K562 (cell line): ENCODE measurements around the gene SIRT5. TPM values are rescaled to one million over a fixed set of nuclear protein-coding genes. Genes with fewer than 3 reads are reported as not detected.

Experiments used
- ATAC-seq: fragments of 200-7000 bp; cut with Tn5 transposase; 3 replicates; pipeline ENCODE4 v1.9.1; 2020; ENCODE audit warnings: moderate library complexity
- BruUV-seq: library from RNA; stranded (reverse); fragments of 400-500 nt; replicated peaks from 2 replicates; lab custom pipeline; 2021; lab: Mats Ljungman, UMichigan
- CTCF ChIA-PET: fragments of 300-600 bp; formaldehyde crosslinking; extraction: SDS; loops from one replicate; lab custom pipeline; 2021; ENCODE audit warnings: low intra/inter-chr PET ratio; lab: Yijun Ruan, JAX
- POLR2A ChIA-PET: fragments of 300-600, 350-650 bp; sonication (Branson Sonifier 250); formaldehyde crosslinking; extraction: SDS; loops from one replicate; lab custom pipeline; 2021; ENCODE audit warnings: antibody characterized with exemption, inconsistent platforms; lab: Yijun Ruan, JAX
- DNase-seq, 4 experiments: peaks; one replicate each; pipeline versions ENCODE4 v3.0.0 to v3.0.0-alpha.2; 2011 to 2018; ENCODE audit warnings: low spot score in 3 of 4, mixed read lengths in 3 of 4; ENCODE audit errors: extremely low read depth in 1 of 4
- FAIRE-seq: peaks from 2 replicates; lab custom pipeline; 2011; peaks lifted over from hg19 to GRCh38; lab: Jason Lieb, UNC
- H2AFZ ChIP-seq: 2 replicates; pipeline ENCODE4 v1.6.0; 2011; ENCODE audit warnings: low read depth, low read length, control low read depth, inconsistent platforms
- H3K27ac ChIP-seq: fragments of 200-600 bp; 3 replicates; pipeline ENCODE4 v1.8.0; 2011; ENCODE audit warnings: low read depth, mild to moderate bottlenecking, control low read depth, inconsistent platforms, low read length, moderate library complexity, mixed read lengths; ENCODE audit errors: extremely low read depth
- H3K27me3 ChIP-seq, 2 experiments: fragments of 300-600 bp in 1 of 2; 2 replicates in 1 of 2; 3 replicates in 1 of 2; pipeline versions ENCODE4 v1.6.0 to v1.8.0; 2011; ENCODE audit warnings: inconsistent platforms in 2 of 2, low read length in 2 of 2, mild to moderate bottlenecking in 1 of 2, mixed read lengths in 1 of 2, moderate library complexity in 1 of 2; ENCODE audit not compliant: control insufficient read depth in 2 of 2, insufficient read depth in 2 of 2
- H3K36me3 ChIP-seq: fragments of 300-600 bp; 3 replicates; pipeline ENCODE4 v1.8.0; 2011; ENCODE audit warnings: mild to moderate bottlenecking, low read length, inconsistent platforms; ENCODE audit not compliant: control insufficient read depth, insufficient read depth
- H3K4me1 ChIP-seq, 2 experiments: fragments of 200-600 bp in 1 of 2; replicated peaks in 1 of 2; 2 replicates in 1 of 2; 3 replicates in 1 of 2; pipeline versions ENCODE4 v1.5.1 to v1.8.0; 2011; ENCODE audit warnings: inconsistent platforms in 2 of 2, low read length in 2 of 2, mild to moderate bottlenecking in 1 of 2, mixed read lengths in 1 of 2, moderate library complexity in 1 of 2; ENCODE audit not compliant: control insufficient read depth in 2 of 2, insufficient read depth in 2 of 2
- H3K4me2 ChIP-seq: 2 replicates; pipeline ENCODE4 v1.6.1; 2011; ENCODE audit warnings: low read length, control low read depth, inconsistent platforms, mixed read lengths; ENCODE audit not compliant: insufficient read depth
- H3K4me3 ChIP-seq: fragments of 200-600 bp; sonication (generic), shearing (Covaris generic); 2 replicates; pipeline ENCODE4 v1.5.1; 2016; ENCODE audit warnings: control low read depth, inconsistent platforms
- H3K79me2 ChIP-seq: fragments of 200-600 bp; 3 replicates; pipeline ENCODE4 v1.8.0; 2011; ENCODE audit warnings: low read length, inconsistent platforms; ENCODE audit not compliant: control insufficient read depth, insufficient read depth
- H3K9ac ChIP-seq, 2 experiments: 2 replicates each; pipeline versions ENCODE4 v1.6.0 to v1.6.1; 2011; ENCODE audit warnings: low read depth in 2 of 2, low read length in 2 of 2, control low read depth in 1 of 2, inconsistent platforms in 1 of 2, mild to moderate bottlenecking in 1 of 2, mixed read lengths in 1 of 2; ENCODE audit not compliant: insufficient read depth in 1 of 2
- H3K9me1 ChIP-seq: one replicate; pipeline ENCODE4 v1.6.0; 2011; ENCODE audit warnings: inconsistent platforms, mild to moderate bottlenecking, low read length, moderate library complexity; ENCODE audit not compliant: control insufficient read depth, insufficient read depth
- H3K9me3 ChIP-seq: replicated peaks from 2 replicates; pipeline ENCODE4 v1.5.1; 2011; ENCODE audit warnings: low read depth, low read length, inconsistent platforms; ENCODE audit not compliant: control insufficient read depth, insufficient read depth
- H4K20me1 ChIP-seq: replicated peaks from 2 replicates; pipeline ENCODE4 v1.6.1; 2011; ENCODE audit warnings: low read length, inconsistent platforms, mixed read lengths; ENCODE audit not compliant: control insufficient read depth, insufficient read depth
- BMI1 ChIP-seq: fragments of 150-350 bp; IDR thresholded peaks from 2 replicates; pipeline ENCODE4 v1.6.1; 2014; ENCODE audit warnings: low read length
- EP300 ChIP-seq: IDR thresholded peaks from 2 replicates; pipeline ENCODE4 v1.6.1; 2012; ENCODE audit warnings: low read length, improper control_type of control experiment
- MAZ ChIP-seq, 2 experiments: fragments of 450-650 bp in 1 of 2; sonication (generic) in 1 of 2; formaldehyde crosslinking; IDR thresholded peaks in 1 of 2; conservative IDR thresholded peaks in 1 of 2; 2 replicates each; pipeline versions ENCODE4 v1.4.0 to v1.5.0; 2020; ENCODE audit warnings: mild to moderate bottlenecking in 1 of 2, missing genetic modification reagents in 1 of 2
- PHF8 ChIP-seq: fragments of 200-600 bp; sonication (generic); IDR thresholded peaks from 2 replicates; pipeline ENCODE4 v1.6.1; 2012; ENCODE audit warnings: mixed run types, mild to moderate bottlenecking, inconsistent platforms, low read length, moderate library complexity, borderline replicate concordance
- POLR2A ChIP-seq: fragments of 450-650 bp; conservative IDR thresholded peaks from 2 replicates; pipeline ENCODE4 v1.6.1; 2016
- POLR2AphosphoS2 ChIP-seq: IDR thresholded peaks from 2 replicates; pipeline ENCODE4 v1.6.1; 2012; ENCODE audit warnings: low read length, improper control_type of control experiment
- POLR2B ChIP-seq: fragments of 450-650 bp; IDR thresholded peaks from 2 replicates; pipeline ENCODE4 v1.6.1; 2018; ENCODE audit warnings: low read depth; ENCODE audit not compliant: partially characterized antibody
- RBM22 ChIP-seq: fragments of 200-400 bp; formaldehyde crosslinking; IDR thresholded peaks from 2 replicates; pipeline ENCODE4 v1.6.1; 2018; ENCODE audit warnings: low read length, low read depth; ENCODE audit not compliant: poor library complexity, severe bottlenecking
- SMARCA5 ChIP-seq: fragments of 450-650 bp; IDR thresholded peaks from 2 replicates; pipeline ENCODE4 v1.6.1; 2016
- SMARCE1 ChIP-seq: fragments of 450-650 bp; IDR thresholded peaks from 2 replicates; pipeline ENCODE4 v1.7.1; 2016; ENCODE audit warnings: mild to moderate bottlenecking
- SRSF3 ChIP-seq: fragments of 200-400 bp; formaldehyde crosslinking; IDR thresholded peaks from 2 replicates; pipeline ENCODE4 v1.6.1; 2016; ENCODE audit warnings: mild to moderate bottlenecking, low read length, moderate library complexity; ENCODE audit not compliant: insufficient read depth
- SUPT5H ChIP-seq: fragments of 450-650 bp; IDR thresholded peaks from 2 replicates; pipeline ENCODE4 v1.6.1; 2016
- ZFPM2 ChIP-seq: fragments of 250-450 bp; sonication (Bioruptor Pico); IDR thresholded peaks from 2 replicates; pipeline ENCODE4 v1.5.1; 2022; ENCODE audit warnings: mild to moderate bottlenecking
- ZKSCAN3 ChIP-seq: fragments of 250-450 bp; sonication (Bioruptor Pico); IDR thresholded peaks from 2 replicates; pipeline ENCODE4 v1.4.0; 2020
- ZNF347 ChIP-seq: fragments of 450-650 bp; formaldehyde crosslinking; IDR thresholded peaks from 2 replicates; pipeline ENCODE4 v1.4.0; 2020; ENCODE audit warnings: low read depth, mild to moderate bottlenecking, moderate library complexity
- WGBS: fragments of 100-300 bp; shearing (Covaris generic); methylation state at CpG from one replicate; pipeline ENCODE4 v1.1.6; 2016; ENCODE audit warnings: low coverage, mixed read lengths; ENCODE audit not compliant: insufficient coverage; ENCODE audit errors: missing lambda C conversion rate; 5-methylcytosine and 5-hydroxymethylcytosine counted together
- in situ Hi-C: fragments of 300-500 bp; cut with MboI; formaldehyde crosslinking; loops from 4 replicates; pipeline ENCODE4 v1.15.0; 2018; ENCODE audit warnings: inconsistent platforms, mixed read lengths
- intact Hi-C: fragments of 100-400 bp; cut with micrococcal nuclease; formaldehyde crosslinking; loops from 2 replicates; pipeline ENCODE4 v1.14.2; 2022
- polyA plus RNA-seq, 8 experiments: library from polyadenylated mRNA; depleted of rRNA in 4 of 8; stranded (reverse) in 5 of 8; unstranded in 3 of 8; fragments of >200 nt; fragmentation: Nextera tagmentation in 2 of 8; fragmentation: Illumina TruSeq in 1 of 8; extraction: Ambion mirVana in 2 of 8; extraction: Trizol in 1 of 8; gene quantifications; 2 replicates each; pipeline versions ENCODE4 v1.2.1 to v1.2.3, GENCODE V29; 2011 to 2014; ENCODE audit warnings: inconsistent platforms in 1 of 8, missing spikeins in 1 of 8
- total RNA-seq, 7 experiments: library from RNA; depleted of rRNA in 6 of 7; stranded (reverse); fragments of >200 nt in 6 of 7; fragmentation: Illumina TruSeq in 2 of 7; extraction: Trizol in 2 of 7; gene quantifications; 2 replicates each; pipeline versions ENCODE4 v1.2.1 to v1.2.3, GENCODE V29; 2011 to 2021; ENCODE audit warnings: low replicate concordance in 1 of 7
- TF ChIP-seq, protein P1 (sequence below): IDR thresholded peaks from 2 replicates; pipeline ENCODE4 v1.6.1; 2014; ENCODE audit warnings: antibody characterized with exemption

SIRT5 gene
- total and polyA plus RNA-seq, 9 of the 15 experiments (the other 6 are each of a cell fraction or from before 2014, with no cell fraction given): 2.1 to 15.7 (median 11.4) TPM

DNA sequence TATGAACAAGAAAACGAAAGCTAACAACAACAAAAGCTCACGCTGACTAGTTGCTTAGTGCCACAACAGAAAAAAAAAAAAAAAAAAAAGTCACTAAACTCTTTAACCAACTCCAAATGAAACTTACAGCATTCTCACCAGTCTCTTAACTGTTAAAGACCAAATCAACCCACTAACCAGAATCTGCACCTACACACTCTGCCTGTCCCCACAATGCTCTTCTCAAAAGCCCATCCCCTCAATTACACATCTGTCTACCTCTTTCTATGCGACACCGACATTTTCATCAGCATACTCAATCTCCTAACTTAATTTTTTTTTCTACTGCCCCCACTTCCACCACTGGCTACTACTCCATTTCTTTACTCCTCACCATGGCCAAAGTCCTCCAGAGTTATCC is 75.0 kb downstream of the SIRT5 start:
- BruUV-seq: no TSS peak
- DNase-seq (no peak), FAIRE-seq (no peak), ATAC-seq (peak; percentile 25; the same call in 2 of the 3 replicates)
- H3K4me1 ChIP-seq: 0 out of 5 replicates have a peak, but pooled peaks cover 0 to under 1% of the 10 kb centered on the region in 2 experiments
- in situ Hi-C loops: no loop called here
- no peaks in the 10 kb centered on the region for H3K9me1 ChIP-seq
- no peak overlapping the region for H2AFZ ChIP-seq
- H3K4me3 ChIP-seq: no peak overlapping the region
- ChIA-PET POLR2A (interaction anchor here (0.6 to 1.0 kb wide), 2 partner anchors 17 to 27 kb away, joined by 3 to 4 read pairs; no protein-coding TSS in a partner anchor), CTCF (no interaction called here)
- H3K79me2 ChIP-seq: peaks cover 24% of the 10 kb centered on the region
- peak; percentile 51 for TF ChIP-seq POLR2B
- no peak for TF ChIP-seq ZKSCAN3 (CRISPR knock-in tag)
- TF ChIP-seq SUPT5H: peak; percentile 60
- TF ChIP-seq POLR2AphosphoS2: 0 out of 2 replicates have a peak, but pooled peaks have one; percentile 38
- 0 out of 2 replicates have a peak, but pooled peaks have one; percentile 47 for TF ChIP-seq POLR2A
- peak; percentile 43 for TF ChIP-seq RBM22
- H3K9me3 ChIP-seq: no peaks in the 10 kb centered on the region
- H3K36me3 ChIP-seq: peaks cover 52% of the 10 kb centered on the region
- H3K27me3 ChIP-seq: no peaks in the 10 kb centered on the region
- WGBS: 88% methylated on average over 4 of the region's 4 CpGs
- intact Hi-C loops: no loop called here
- H3K9ac ChIP-seq: no peak overlapping the region
- H3K4me2 ChIP-seq: no peak overlapping the region
- H3K27ac ChIP-seq: no peak overlapping the region
- no peaks in the 10 kb centered on the region for H4K20me1 ChIP-seq

DNA sequence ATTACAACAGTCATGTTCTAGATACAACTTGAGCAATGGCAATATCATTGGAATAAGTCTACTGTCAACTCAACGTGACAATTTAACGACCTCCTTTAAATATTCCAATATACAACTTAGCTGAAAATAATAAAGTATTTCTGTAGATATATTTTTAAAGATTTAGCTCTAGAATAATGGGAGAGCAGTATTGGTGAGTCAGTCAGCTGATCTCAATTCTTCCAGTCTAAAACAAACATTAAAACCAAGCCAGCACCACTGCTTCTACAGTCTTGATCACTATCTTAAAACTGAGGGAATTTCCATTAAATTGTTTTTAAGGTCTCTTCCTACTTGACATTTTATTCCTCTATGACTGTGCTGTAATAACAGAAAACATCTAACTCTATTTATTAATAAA is 78.9 kb downstream of the SIRT5 start:
- Histone ChIP-seq H3K4me2 (no peak overlapping the region), H3K27me3 (no peaks in the 10 kb centered on the region), H3K9ac (no peak overlapping the region), H4K20me1 (no peaks in the 10 kb centered on the region), H3K36me3 (peaks cover 58% of the 10 kb centered on the region), H3K9me3 (no peaks in the 10 kb centered on the region), H3K27ac (peak overlapping the region; percentile 8; the same call in 1 of the 3 replicates), H3K4me3 (no peak overlapping the region), H3K9me1 (no peaks in the 10 kb centered on the region), H3K79me2 (peaks cover 57% of the 10 kb centered on the region), H3K4me1 (peaks cover 0 to 5% of the 10 kb centered on the region in 2 experiments; a peak in 1 of 5 replicates), H2AFZ (no peak overlapping the region)
- WGBS: 58% methylated on average over 2 of the region's 2 CpGs
- in situ Hi-C loops (no loop called here), intact Hi-C loops (no loop called here)
- CTCF ChIA-PET: no interaction called here
- DNase-seq (peak in 1 of 4 experiments; percentile 43), FAIRE-seq (no peak), ATAC-seq (peak; percentile 68)
- no TSS peak for BruUV-seq
- POLR2A ChIA-PET: interaction anchor here (0.9 to 1.7 kb wide), 4 partner anchors 8 to 38 kb away, joined by 3 to 4 read pairs (median 4); partner anchors contain the start of gene NOL7
- no peak for TF ChIP-seq SRSF3
- TF ChIP-seq, protein P1, sequence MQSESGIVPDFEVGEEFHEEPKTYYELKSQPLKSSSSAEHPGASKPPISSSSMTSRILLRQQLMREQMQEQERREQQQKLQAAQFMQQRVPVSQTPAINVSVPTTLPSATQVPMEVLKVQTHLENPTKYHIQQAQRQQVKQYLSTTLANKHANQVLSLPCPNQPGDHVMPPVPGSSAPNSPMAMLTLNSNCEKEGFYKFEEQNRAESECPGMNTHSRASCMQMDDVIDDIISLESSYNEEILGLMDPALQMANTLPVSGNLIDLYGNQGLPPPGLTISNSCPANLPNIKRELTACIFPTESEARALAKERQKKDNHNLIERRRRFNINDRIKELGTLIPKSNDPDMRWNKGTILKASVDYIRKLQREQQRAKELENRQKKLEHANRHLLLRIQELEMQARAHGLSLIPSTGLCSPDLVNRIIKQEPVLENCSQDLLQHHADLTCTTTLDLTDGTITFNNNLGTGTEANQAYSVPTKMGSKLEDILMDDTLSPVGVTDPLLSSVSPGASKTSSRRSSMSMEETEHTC: no peak
- no peak for TF ChIP-seq PHF8
- 0 out of 4 replicates have a peak, but pooled peaks of 1 of the 2 experiments have one; percentile 14 for TF ChIP-seq MAZ (CRISPR knock-in tag; conservative IDR thresholded peaks at IDR 0.05 in 1 of 2, IDR thresholded peaks at IDR 0.05 in 1 of 2)
- no peak for TF ChIP-seq ZNF347
- no peak for TF ChIP-seq ZFPM2
- no peak for TF ChIP-seq BMI1
- TF ChIP-seq SMARCA5: no peak
- TF ChIP-seq SMARCE1: peak; percentile 51
- no peak for TF ChIP-seq EP300
